Heart left ventricle (tissue), 16 donors: ENCODE results near the gene IFT172. TPM values are rescaled to one million over a fixed set of nuclear protein-coding genes. Genes with fewer than 3 reads are reported as not detected.
A peak's percentile ranks its signal among the peaks of the same experiment; 100 is the strongest.
"Not testable (repeated sequence)": the region's sequence is repeated elsewhere in the genome, so short reads cannot be mapped to it uniquely, and the experiment has no call there.

ENCODE experiments used
- ATAC-seq, 4 donors: fragments of 200-7000 bp; cut with Tn5 transposase; one replicate each; pipeline ENCODE4 v1.9.1; 2020 to 2022; ENCODE audit warnings: moderate library complexity in 4 of 4, mild to moderate bottlenecking in 3 of 4, moderate number of reproducible peaks in 1 of 4
- DNase-seq, 5 donors: peaks; one replicate each; pipeline ENCODE4 v3.0.0-alpha.2; 2020
- H3K27ac ChIP-seq, 12 donors: fragments of 200-600 bp; sonication (generic) in 4 of 12; one replicate each; pipeline versions ENCODE4 v1.5.0 to v1.8.0; 2016 to 2022; ENCODE audit warnings: mild to moderate bottlenecking in 2 of 12
- H3K27me3 ChIP-seq, 9 donors: fragments of 200-600 bp; sonication (generic) in 2 of 9; one replicate each; pipeline versions ENCODE4 v1.5.1 to v1.8.0; 2016 to 2022; ENCODE audit warnings: mild to moderate bottlenecking in 3 of 9
- H3K36me3 ChIP-seq, 9 donors: fragments of 200-600 bp; sonication (generic) in 2 of 9; one replicate each; pipeline versions ENCODE4 v1.5.0 to v1.8.0; 2018 to 2022; ENCODE audit warnings: mild to moderate bottlenecking in 2 of 9
- H3K4me1 ChIP-seq, 12 donors: fragments of 200-600 bp; sonication (generic) in 4 of 12; one replicate each; pipeline versions ENCODE4 v1.5.0 to v1.8.0; 2016 to 2022; ENCODE audit warnings: mild to moderate bottlenecking in 3 of 12
- H3K4me3 ChIP-seq, 12 donors: fragments of 200-600 bp; sonication (generic) in 4 of 12; one replicate each; pipeline versions ENCODE4 v1.5.0 to v1.8.0; 2017 to 2022; ENCODE audit warnings: mild to moderate bottlenecking in 9 of 12, moderate library complexity in 4 of 12
- H3K9me3 ChIP-seq, 12 donors: fragments of 200-600 bp; sonication (generic) in 4 of 12; one replicate each; pipeline versions ENCODE4 v1.5.0 to v1.8.0; 2016 to 2022; ENCODE audit warnings: mild to moderate bottlenecking in 1 of 12
- CTCF ChIP-seq, 12 donors: fragments of 200-600 bp; sonication (generic) in 4 of 12; IDR thresholded peaks; one replicate each; pipeline versions ENCODE4 v1.5.0 to v1.8.0; 2018 to 2022; ENCODE audit warnings: antibody characterized with exemption in 12 of 12, mild to moderate bottlenecking in 5 of 12
- POLR2A ChIP-seq, 2 donors: fragments of 450-650 bp; IDR thresholded peaks; one replicate each; pipeline ENCODE4 v1.6.1; 2017; ENCODE audit warnings: antibody characterized with exemption in 2 of 2, mild to moderate bottlenecking in 2 of 2, moderate library complexity in 2 of 2
- WGBS, 4 donors: extraction: QIAGEN DNeasy Blood & Tissue Kit in 2 of 4; methylation state at CpG; one replicate each; pipeline versions ENCODE4 v1.1.5 to v1.1.7; 2013 to 2018; 5-methylcytosine and 5-hydroxymethylcytosine counted together
- intact Hi-C, 10 donors: fragments of 100-400 bp; cut with DNase I; formaldehyde crosslinking; loops; one replicate each; pipeline versions ENCODE4 v1.11.1 to v1.14.2; 2022
- polyA plus RNA-seq, 2 donors: library from polyadenylated mRNA; stranded (reverse); fragments of 200-250 nt; gene quantifications; one replicate each; pipeline ENCODE4 v1.2.3, GENCODE V29; 2013
- total RNA-seq, 9 donors: library from RNA; depleted of rRNA in 2 of 9; stranded (reverse); fragments of >200 nt in 2 of 9; fragmentation: NEBNext Ultra II Directional in 3 of 9; extraction: Animal tissue kit (Norgen Biotek cat#: 25700) in 3 of 9; gene quantifications; one replicate each; pipeline versions ENCODE4 v1.1.0 to v1.2.4, GENCODE V29; 2016 to 2023
- donor health status: ischemic (EF 13 %, LVEDD 7.1; RV severe dilation, severe dysfunction).
- donor health status: healthy with polysubstance abuse.
- donor health status: DM: no; HTN: yes; CAD: no.
- donor health status: DM: no; HTN: no; CAD: no.
- donor health status: ischemic (EF 25% LVEDD 6.9; RV normal size, moderate dysfunction).
- donor health status: ischemic (EF 25% LVEDD 5.7; RV mildly dilated, moderate dysfunction).
- donor health status: healthy.
- donor health status: DM: yes; HTN: yes; CAD: no.
- donor health status: ischemic (EF 35%, LVEDD 5.7; RV mildly dilated, moderate dysfunction).
- donor health status: nonischemic (EF 11% LVEDD 7.7; RV severe dilation, severe dysfunction).
- donor health status: DM: yes; HTN: yes; CAD: no.
- donor health status: PGD.
- donor health status: ischemic (EF 29% LVEDD 5.4; RV normal size, mild dysfunction).
- donor health status: nonischemic (EF 23%, LVEDD 6.1; RV moderate dilation, normal function).

Gene IFT172
- total and polyA plus RNA-seq, 11 donors, result 11.9 to 27.2 (median 17.4) TPM

- WGBS, 4 donors, result 0% methylated on average over 19 to 51 of the region's 51 CpGs
- peaks cover 0 to 22% (median 11%) of the 10 kb centered on the region in 9 donors for H3K36me3 ChIP-seq
- H3K27ac ChIP-seq, result peak overlapping the region; percentile 93 to 100 (median 98)
- H3K4me1 ChIP-seq, result peaks cover 4 to 49% (median 31%) of the 10 kb centered on the region in 12 donors
- H3K27me3 ChIP-seq, result no peaks in the 10 kb centered on the region
- no peaks in the 10 kb centered on the region for H3K9me3 ChIP-seq
- ATAC-seq, result peak; percentile 82 to 95 (median 88)
- H3K4me3 ChIP-seq, result peak overlapping the region; percentile 60 to 100 (median 96)
- TF ChIP-seq POLR2A (IDR thresholded peaks at IDR 0.05) (no peak), CTCF (IDR thresholded peaks at IDR 0.05) (no peak)
- intact Hi-C loops, result loop anchor here in 8 of 10 donors (1.0 to 5.0 kb wide), 6 partner anchors 18 to 217 kb away; partner anchors contain the start of genes PPM1G (in 7 of the 8), EIF2B4 (in 2 of the 8), SNX17 (in 2 of the 8) and ATRAID (in 1 of the 8)
- DNase-seq, result peak; percentile 85 to 92 (median 90)
Measured at GRCh38 chr2:27428978-27429541, 60.5 kb downstream of the IFT172 start.

GRCh38 chr2:27428213-27428977, 61.1 kb downstream of the IFT172 start, which contains the start of gene NRBP1:
NRBP1 (plus strand) TSS chr2:27428631; CDS start chr2:27433274, 4,643 bp downstream.
- intact Hi-C loops, result loop anchor here in 8 of 10 donors (1.0 to 5.0 kb wide), 6 partner anchors 18 to 216 kb away; partner anchors contain the start of genes PPM1G (in 7 of the 8), EIF2B4 (in 2 of the 8), SNX17 (in 2 of the 8) and ATRAID (in 1 of the 8)
- 0% methylated on average over 34 to 75 of the region's 75 CpGs for WGBS, 4 donors
- DNase-seq, result peak; percentile 92 to 98 (median 95)
- Histone ChIP-seq H3K9me3 (no peaks in the 10 kb centered on the region), H3K4me3 (peak within 1 kb of the TSS; percentile 60 to 100 (median 96)), H3K36me3 (peaks cover 0 to 16% (median 4%) of the 10 kb centered on the region in 9 donors), H3K27me3 (no peaks in the 10 kb centered on the region), H3K27ac (peak within 1 kb of the TSS; percentile 93 to 100 (median 98)), H3K4me1 (peaks cover 4 to 46% (median 31%) of the 10 kb centered on the region in 12 donors)
- ATAC-seq, result peak; percentile 96 to 98 (median 96)
- TF ChIP-seq POLR2A (IDR thresholded peaks at IDR 0.05) (peak; percentile 4 to 91), CTCF (IDR thresholded peaks at IDR 0.05) (peak in 1 of 12 donors; percentile 3)

GRCh38 chr2:27427863-27428212, 61.7 kb downstream of the IFT172 start:
- 16 to 24% (median 21%) methylated on average over 7 of the region's 7 CpGs for WGBS, 4 donors
- Histone ChIP-seq H3K4me3 (peak overlapping the region; percentile 60 to 100 (median 96)), H3K4me1 (peaks cover 4 to 41% (median 31%) of the 10 kb centered on the region in 12 donors), H3K27ac (peak overlapping the region; percentile 93 to 100 (median 98)), H3K36me3 (peaks cover 0 to 10% (median 0%) of the 10 kb centered on the region in 9 donors), H3K27me3 (no peaks in the 10 kb centered on the region), H3K9me3 (no peaks in the 10 kb centered on the region)
- no peak for ATAC-seq
- intact Hi-C loops, result loop anchor here in 8 of 10 donors (1.0 to 5.0 kb wide), 6 partner anchors 17 to 216 kb away; partner anchors contain the start of genes PPM1G (in 7 of the 8), EIF2B4 (in 2 of the 8), SNX17 (in 2 of the 8) and ATRAID (in 1 of the 8)
- TF ChIP-seq POLR2A (IDR thresholded peaks at IDR 0.05) (no peak), CTCF (IDR thresholded peaks at IDR 0.05) (no peak)
- DNase-seq, result no peak

GRCh38 chr2:27425039-27425438, 64.5 kb downstream of the IFT172 start:
- whole genome bisulfite sequencing, 4 donors, result 91 to 96% (median 94%) methylated on average over 10 of the region's 10 CpGs
- H3K9me3 ChIP-seq, DNase-seq, ATAC-seq, H3K4me3 ChIP-seq, H3K36me3 ChIP-seq, H3K27me3 ChIP-seq, H3K27ac ChIP-seq: not testable (repeated sequence)
- intact Hi-C loops, result loop anchor here in 2 of 10 donors (5.0 kb wide), 2 partner anchors 53 to 213 kb away; partner anchors contain the start of genes ATRAID (in 1 of the 2), EIF2B4 (in 1 of the 2), SLC5A6 (in 1 of the 2) and SNX17 (in 1 of the 2)
- peaks cover 4 to 16% (median 10%) of the 10 kb centered on the region in 12 donors for H3K4me1 ChIP-seq
